HepG2 (cell line): ENCODE measurements around the gene ZFYVE27. TPM values are rescaled to one million over a fixed set of nuclear protein-coding genes. Genes with fewer than 3 reads are reported as not detected.

Experiments used
- ATAC-seq: fragments of 200-7000 bp; cut with Tn5 transposase; 3 replicates; pipeline ENCODE4 v1.9.1; 2020; ENCODE audit warnings: mild to moderate bottlenecking, moderate library complexity
- BruUV-seq: library from RNA; stranded (reverse); fragments of 400-500 nt; replicated peaks from 2 replicates; lab custom pipeline; 2021; lab: Mats Ljungman, UMichigan
- CTCF ChIA-PET: fragments of 300-600 bp; formaldehyde crosslinking; extraction: SDS; loops from one replicate; lab custom pipeline; 2021; ENCODE audit warnings: low total read pairs, inconsistent platforms, low intra/inter-chr PET ratio; lab: Yijun Ruan, JAX
- POLR2A ChIA-PET: fragments of 350-600 bp; sonication (Branson Sonifier 250); formaldehyde crosslinking; loops from one replicate; lab custom pipeline; 2020; ENCODE audit warnings: antibody characterized with exemption, inconsistent platforms; lab: Yijun Ruan, JAX
- DNase-seq: peaks from one replicate; pipeline ENCODE4 v3.0.0-alpha.2; 2015; ENCODE audit warnings: low spot score
- FAIRE-seq: peaks from 3 replicates; lab custom pipeline; 2011; peaks lifted over from hg19 to GRCh38; lab: Jason Lieb, UNC
- H2AFZ ChIP-seq: one replicate; pipeline ENCODE4 v1.6.1; 2011; ENCODE audit warnings: low read length, inconsistent platforms
- H3K27ac ChIP-seq: fragments of 300-600 bp; 3 replicates; pipeline ENCODE4 v1.8.0; 2011; ENCODE audit warnings: mixed run types, mild to moderate bottlenecking, mixed read lengths, low read length, inconsistent platforms; ENCODE audit not compliant: insufficient read depth; ENCODE audit errors: extremely low read length
- H3K27me3 ChIP-seq, 2 experiments: fragments of 200-600 bp in 1 of 2; 2 replicates in 1 of 2; 3 replicates in 1 of 2; pipeline versions ENCODE4 v1.6.0 to v1.8.0; 2011; ENCODE audit warnings: low read length in 2 of 2, mild to moderate bottlenecking in 2 of 2, moderate library complexity in 2 of 2, inconsistent platforms in 1 of 2; ENCODE audit not compliant: insufficient read depth in 2 of 2, control insufficient read depth in 1 of 2
- H3K36me3 ChIP-seq, 2 experiments: fragments of 200-600 bp in 1 of 2; replicated peaks in 1 of 2; 2 replicates in 1 of 2; 3 replicates in 1 of 2; pipeline versions ENCODE4 v1.5.1 to v1.8.0; 2011; ENCODE audit warnings: low read length in 2 of 2, inconsistent platforms in 1 of 2; ENCODE audit not compliant: insufficient read depth in 2 of 2, control insufficient read depth in 1 of 2
- H3K4me1 ChIP-seq: 2 replicates; pipeline ENCODE4 v1.5.1; 2012; ENCODE audit warnings: low read length, inconsistent platforms; ENCODE audit not compliant: insufficient read depth
- H3K4me2 ChIP-seq: 2 replicates; pipeline ENCODE4 v1.6.0; 2011; ENCODE audit warnings: low read depth, low read length, inconsistent platforms
- H3K4me3 ChIP-seq, 3 experiments: fragments of 200-600 bp in 1 of 3; sonication (generic), shearing (Covaris generic) in 1 of 3; replicated peaks in 1 of 3; 2 replicates each; pipeline ENCODE4 v1.5.1; 2011 to 2016; ENCODE audit warnings: low read length in 3 of 3, inconsistent platforms in 2 of 3, low read depth in 2 of 3, mild to moderate bottlenecking in 2 of 3, control low read depth in 1 of 3, mixed read lengths in 1 of 3; ENCODE audit not compliant: insufficient read depth in 1 of 3
- H3K79me2 ChIP-seq: one replicate; pipeline ENCODE4 v1.6.1; 2011; ENCODE audit warnings: low read length, inconsistent platforms; ENCODE audit not compliant: insufficient read depth
- H3K9ac ChIP-seq: 2 replicates; pipeline ENCODE4 v1.6.0; 2011; ENCODE audit warnings: mild to moderate bottlenecking, low read depth, low read length, inconsistent platforms; ENCODE audit not compliant: insufficient read depth
- H3K9me3 ChIP-seq: 2 replicates; pipeline ENCODE4 v1.5.1; 2012; ENCODE audit warnings: mild to moderate bottlenecking, low read length
- H4K20me1 ChIP-seq: 2 replicates; pipeline ENCODE4 v1.6.0; 2011; ENCODE audit warnings: inconsistent platforms, mild to moderate bottlenecking, low read length, moderate library complexity; ENCODE audit not compliant: insufficient read depth
- MAFK ChIP-seq, 2 experiments: IDR thresholded peaks in 1 of 2; conservative IDR thresholded peaks in 1 of 2; 2 replicates each; pipeline ENCODE4 v1.6.1; 2011; ENCODE audit warnings: improper control_type of control experiment in 2 of 2, low read length in 2 of 2
- RXRA ChIP-seq: sonication (generic); formaldehyde crosslinking; IDR thresholded peaks from 2 replicates; pipeline ENCODE4 v1.5.1; 2020; ENCODE audit warnings: missing genetic modification reagents
- WGBS: methylation state at CpG from one replicate; pipeline ENCODE4 v1.1.6; 2017; ENCODE audit warnings: low lambda C conversion rate; 5-methylcytosine and 5-hydroxymethylcytosine counted together
- in situ Hi-C: cut with HindIII; loops from 2 replicates; pipeline ENCODE4 v1.10.0; 2017; ENCODE audit warnings: low pct_unique_long_range_greater_than_20kb; ENCODE audit not compliant: extremely low pct_ligation_motif_present
- intact Hi-C: fragments of 100-400 bp; cut with micrococcal nuclease; formaldehyde crosslinking; loops from one replicate; pipeline ENCODE4 v1.10.0; 2022; ENCODE audit not compliant: unreplicated experiment
- polyA plus RNA-seq, 8 experiments: library from polyadenylated mRNA; depleted of rRNA in 3 of 8; stranded (reverse) in 7 of 8; unstranded in 1 of 8; fragments of >200 nt; fragmentation: Illumina TruSeq in 4 of 8; extraction: Trizol in 4 of 8; gene quantifications; 2 replicates each; pipeline versions ENCODE4 v1.2.1 to v1.2.3, GENCODE V29; 2011 to 2016; ENCODE audit warnings: low read depth in 4 of 8, missing spikeins in 1 of 8, mixed read lengths in 1 of 8; ENCODE audit not compliant: insufficient read depth in 1 of 8
- total RNA-seq, 5 experiments: library from RNA; depleted of rRNA; stranded (reverse); fragments of >200 nt; fragmentation: Illumina TruSeq; extraction: Trizol; gene quantifications; 2 replicates each; pipeline ENCODE4 v1.2.3, GENCODE V29; 2016; ENCODE audit warnings: low read depth in 1 of 5
- TF ChIP-seq, protein P1 (sequence below): sonication (generic); formaldehyde crosslinking; IDR thresholded peaks from 2 replicates; pipeline ENCODE4; 2020; ENCODE audit warnings: missing genetic modification reagents, mild to moderate bottlenecking, borderline replicate concordance

ZFYVE27 gene
- total and polyA plus RNA-seq, 2 of the 13 experiments (the other 11 are each of a cell fraction or from before 2014, with no cell fraction given), result 19.7 to 20.5 TPM

DNA sequence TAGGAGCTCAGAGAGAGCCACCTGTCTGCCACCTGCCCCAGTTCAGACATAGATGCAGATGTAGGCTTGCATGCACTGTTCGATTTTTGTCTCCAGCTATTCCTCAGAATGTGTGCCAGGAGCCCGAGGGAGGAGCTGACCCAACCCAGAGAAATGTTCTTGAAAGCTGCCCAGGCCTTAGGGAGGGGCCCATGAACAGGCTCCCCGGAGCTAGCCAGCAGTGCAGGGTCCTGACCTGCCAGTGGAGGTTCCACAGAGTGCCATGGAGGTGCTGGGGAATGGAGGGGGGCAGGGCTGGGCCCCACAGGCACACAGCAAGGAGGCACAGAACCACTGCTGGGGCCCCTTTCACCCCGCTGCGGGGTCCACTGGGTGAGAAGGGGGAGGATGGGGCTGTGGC is 64.5 kb downstream of the ZFYVE27 start (continued):
- no peak for TF ChIP-seq RXRA (CRISPR knock-in tag)
- TF ChIP-seq MAFK (conservative IDR thresholded peaks at IDR 0.05 in 1 of 2, IDR thresholded peaks at IDR 0.05 in 1 of 2; ENCODE audit: low read length in 2 of 2), result no peak

DNA sequence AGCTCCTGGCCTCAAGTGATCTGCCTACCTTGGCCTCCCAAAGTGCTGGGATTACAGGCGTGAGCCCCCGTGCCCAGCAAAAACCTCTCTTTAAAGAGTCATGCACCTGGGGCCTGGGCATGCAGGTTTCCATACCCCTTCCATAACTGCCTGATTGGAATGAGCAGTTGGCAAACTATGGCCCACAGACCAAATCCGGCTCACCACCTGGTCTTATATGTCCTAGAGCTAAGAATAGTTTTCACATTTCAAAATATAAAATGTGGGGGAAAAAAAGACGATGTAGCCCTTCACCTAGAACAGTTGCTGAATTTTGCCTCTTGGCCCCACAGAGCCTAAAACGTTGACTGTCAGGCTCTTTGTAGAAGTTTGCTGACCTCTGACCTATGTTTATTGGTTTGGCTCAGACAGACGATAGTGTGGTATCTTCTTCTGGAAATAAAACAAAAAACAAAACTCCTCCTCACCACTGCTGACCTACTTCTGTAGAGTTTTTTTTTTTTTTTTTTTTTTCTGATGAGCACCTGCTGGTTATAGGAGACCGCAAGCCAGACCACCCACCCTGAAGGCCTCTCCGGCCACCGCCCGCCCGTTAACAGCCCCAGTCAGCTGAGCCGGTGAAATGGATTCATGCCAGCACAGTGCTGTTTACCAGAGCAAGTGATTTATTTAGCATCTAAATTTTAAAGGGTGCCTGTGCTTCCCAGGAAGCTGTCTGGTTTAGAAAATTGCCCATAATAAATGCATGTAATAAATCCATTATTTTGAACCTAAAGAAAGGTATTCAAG is 68.4 kb downstream of the ZFYVE27 start:
- WGBS, result 36% methylated on average over 11 of the region's 12 CpGs
- Histone ChIP-seq H4K20me1 (no peaks in the 10 kb centered on the region), H3K36me3 (no peaks in the 10 kb centered on the region), H3K4me3 (no peak overlapping the region), H3K9me3 (no peaks in the 10 kb centered on the region), H3K27me3 (peaks cover 5 to 14% of the 10 kb centered on the region in 2 experiments), H3K4me1 (no peaks in the 10 kb centered on the region), H3K4me2 (no peak overlapping the region), H3K27ac (no peak overlapping the region), H3K9ac (no peak overlapping the region), H2AFZ (no peak overlapping the region), H3K79me2 (no peaks in the 10 kb centered on the region)
- no TSS peak for BruUV-seq
- intact Hi-C loops (no loop called here), in situ Hi-C loops (no loop called here)
- no peak for DNase-seq
- TF ChIP-seq, protein P1, sequence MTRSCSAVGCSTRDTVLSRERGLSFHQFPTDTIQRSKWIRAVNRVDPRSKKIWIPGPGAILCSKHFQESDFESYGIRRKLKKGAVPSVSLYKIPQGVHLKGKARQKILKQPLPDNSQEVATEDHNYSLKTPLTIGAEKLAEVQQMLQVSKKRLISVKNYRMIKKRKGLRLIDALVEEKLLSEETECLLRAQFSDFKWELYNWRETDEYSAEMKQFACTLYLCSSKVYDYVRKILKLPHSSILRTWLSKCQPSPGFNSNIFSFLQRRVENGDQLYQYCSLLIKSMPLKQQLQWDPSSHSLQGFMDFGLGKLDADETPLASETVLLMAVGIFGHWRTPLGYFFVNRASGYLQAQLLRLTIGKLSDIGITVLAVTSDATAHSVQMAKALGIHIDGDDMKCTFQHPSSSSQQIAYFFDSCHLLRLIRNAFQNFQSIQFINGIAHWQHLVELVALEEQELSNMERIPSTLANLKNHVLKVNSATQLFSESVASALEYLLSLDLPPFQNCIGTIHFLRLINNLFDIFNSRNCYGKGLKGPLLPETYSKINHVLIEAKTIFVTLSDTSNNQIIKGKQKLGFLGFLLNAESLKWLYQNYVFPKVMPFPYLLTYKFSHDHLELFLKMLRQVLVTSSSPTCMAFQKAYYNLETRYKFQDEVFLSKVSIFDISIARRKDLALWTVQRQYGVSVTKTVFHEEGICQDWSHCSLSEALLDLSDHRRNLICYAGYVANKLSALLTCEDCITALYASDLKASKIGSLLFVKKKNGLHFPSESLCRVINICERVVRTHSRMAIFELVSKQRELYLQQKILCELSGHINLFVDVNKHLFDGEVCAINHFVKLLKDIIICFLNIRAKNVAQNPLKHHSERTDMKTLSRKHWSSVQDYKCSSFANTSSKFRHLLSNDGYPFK, result no peak
- no peak for FAIRE-seq
- POLR2A ChIA-PET, result no interaction called here
- no peak for ATAC-seq
- CTCF ChIA-PET, result no interaction called here
